ENCODE data around the gene TNIK.
A peak's percentile ranks its signal among the peaks of the same experiment; 100 is the strongest.

Gene TNIK

DNA sequence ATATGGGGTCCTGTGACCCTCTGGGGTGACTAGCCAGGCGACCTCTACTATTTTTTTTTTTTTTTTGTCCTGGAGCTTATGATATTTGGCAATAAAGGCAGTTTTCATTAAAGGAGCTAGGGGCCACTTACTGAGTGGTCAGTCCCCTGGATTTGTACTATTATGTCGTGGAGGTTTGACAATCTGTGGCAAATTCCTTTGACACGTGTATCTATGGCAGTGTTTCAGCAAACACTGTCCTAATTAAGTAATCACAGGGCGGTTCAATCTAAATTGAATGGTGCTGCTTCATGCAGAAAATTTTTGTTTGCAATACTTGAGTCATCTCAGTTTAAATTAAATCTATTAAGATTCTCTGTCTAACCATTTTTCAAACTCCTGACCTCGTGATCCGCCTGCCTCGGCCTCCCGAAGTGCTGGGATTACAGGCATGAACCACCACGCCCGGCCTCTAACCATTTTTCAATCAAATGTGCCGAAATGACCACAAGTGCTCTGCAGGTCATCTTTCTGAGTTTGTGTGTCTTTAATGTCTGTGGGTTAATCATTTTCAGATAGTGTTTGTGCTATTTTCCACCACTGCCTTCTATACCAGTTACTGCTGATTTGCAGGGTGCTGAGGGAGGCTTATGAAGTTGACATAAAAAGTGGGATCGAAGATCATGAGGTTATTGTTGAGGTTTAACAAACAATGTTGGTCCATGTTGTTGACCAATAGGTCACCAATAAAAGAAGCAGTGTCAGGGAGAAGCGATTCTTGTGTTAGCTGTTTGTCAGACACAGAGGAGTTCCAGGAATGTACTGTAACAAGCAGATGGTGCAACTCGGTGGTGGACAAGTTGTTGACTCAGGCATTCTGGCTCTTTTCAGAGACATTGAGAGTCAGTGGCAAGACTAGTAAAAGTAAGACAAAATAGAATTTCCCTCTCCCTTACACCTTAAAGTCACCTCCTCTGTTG lies 415.1 kb downstream of the TNIK start:
- DNase-seq (ENCODE audit: low read depth in 2 of 2) = no peak

- DNase-seq (ENCODE audit: low read depth in 2 of 2) = no peak
These were observed 415.8 kb downstream of the TNIK start for GRCh38 chr3:171044384-171044783.

DNA sequence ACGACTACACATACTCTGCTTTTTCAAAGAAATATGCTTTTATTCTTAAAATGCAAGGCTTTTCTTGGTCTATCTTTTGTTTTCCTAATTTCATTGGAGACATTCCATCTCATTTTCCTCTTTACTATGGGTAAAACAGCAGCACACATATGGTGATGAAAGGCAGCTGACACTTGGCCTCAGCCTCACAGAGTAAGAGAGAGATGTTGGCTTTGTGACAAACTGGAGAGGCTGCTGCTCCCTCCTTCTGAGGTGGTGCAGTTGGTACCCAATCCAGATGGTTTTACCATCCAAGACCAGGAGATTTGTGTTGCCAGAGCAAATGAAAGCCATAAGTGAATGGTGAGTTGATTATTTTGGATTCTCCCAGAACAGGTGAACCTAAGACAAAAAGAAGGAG lies 420.5 kb downstream of the TNIK start:
- DNase-seq (ENCODE audit: low read depth in 2 of 2) = no peak

GRCh38 chr3:171038342-171038741 lies 421.9 kb downstream of the TNIK start:
- DNase-seq (ENCODE audit: low read depth in 2 of 2) = no peak

- DNase-seq (ENCODE audit: low read depth in 2 of 2) = no peak
These were observed 431.4 kb downstream of the TNIK start for GRCh38 chr3:171028779-171029232.

DNA sequence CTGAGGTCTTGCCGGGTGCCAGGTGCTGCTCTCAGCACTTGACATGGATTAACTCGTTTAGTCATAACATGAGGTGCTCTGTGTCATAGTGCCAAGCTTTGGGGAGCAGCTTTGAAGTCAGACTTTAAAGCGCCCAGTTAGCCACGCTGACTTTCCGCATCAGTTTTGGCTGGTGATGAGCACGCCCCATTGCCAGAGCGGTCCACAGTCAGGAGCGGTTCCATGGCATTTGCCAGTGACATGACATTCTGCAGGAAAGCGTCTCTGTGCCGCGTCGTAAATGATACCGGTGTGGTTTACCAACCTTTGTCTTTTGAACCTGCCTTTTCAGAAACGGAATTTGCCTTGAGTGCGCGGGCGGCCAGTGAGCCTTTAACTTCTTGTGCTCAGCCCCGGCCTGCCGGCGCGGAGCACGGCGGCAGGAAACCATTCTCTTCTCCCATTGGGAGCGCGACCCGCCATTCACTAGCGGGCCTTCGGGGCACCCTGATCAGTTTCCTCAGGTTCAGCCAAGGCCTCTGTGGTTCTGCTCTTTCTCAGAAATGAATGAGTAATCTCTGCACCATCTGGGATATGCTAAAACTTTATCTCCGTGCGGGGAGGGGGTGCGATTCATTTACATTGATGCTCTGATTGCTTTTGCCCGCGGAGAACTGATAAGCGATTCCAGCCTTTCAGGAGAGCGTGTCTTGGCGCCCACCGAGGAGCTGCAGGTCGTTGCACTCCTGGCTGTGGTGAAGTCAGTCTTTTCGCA lies 432.0 kb downstream of the TNIK start:
- peak; percentile 0 to 3 for DNase-seq (ENCODE audit: low read depth in 2 of 2)

DNA sequence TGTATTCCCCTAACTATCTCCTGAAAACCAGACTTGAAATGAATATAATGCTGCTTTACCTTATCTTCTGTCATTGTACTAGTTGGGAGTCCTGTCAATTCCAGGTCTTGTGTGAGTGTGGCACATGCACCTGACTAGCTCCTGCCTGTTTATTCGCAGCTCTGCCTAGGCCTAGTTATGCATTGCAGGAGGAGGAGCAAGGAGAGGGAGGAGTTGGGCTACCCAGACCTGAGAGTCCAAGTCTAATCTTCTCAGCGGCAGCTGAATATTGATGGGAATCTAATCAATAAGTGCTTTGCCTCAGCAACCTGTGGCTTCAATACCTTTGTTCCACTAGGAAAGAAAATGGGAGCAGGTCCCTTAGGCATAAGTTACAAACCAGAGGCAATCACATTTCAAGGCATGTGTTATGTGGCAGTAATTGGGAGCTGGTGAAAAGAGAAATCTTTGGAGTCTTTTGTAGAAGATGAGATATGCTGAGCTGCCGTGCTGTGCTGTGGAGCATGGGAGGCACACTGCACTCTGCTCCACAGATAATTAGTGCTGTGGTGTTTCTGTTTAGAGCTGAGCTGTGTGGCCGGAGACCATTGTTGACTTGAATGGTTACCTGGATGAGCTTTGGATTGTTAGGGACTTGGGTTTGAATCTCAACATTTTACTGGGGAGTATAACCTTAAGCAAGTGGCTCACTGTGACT lies 433.5 kb downstream of the TNIK start, which contains the start of gene SLC2A2:
Gene SLC2A2, minus strand, starts transcription at position 124 of the 697 bp plus-strand sequence. Its CDS starts 50 bp downstream, at position 74.
- no peak for DNase-seq (ENCODE audit: low read depth in 2 of 2)

DNA sequence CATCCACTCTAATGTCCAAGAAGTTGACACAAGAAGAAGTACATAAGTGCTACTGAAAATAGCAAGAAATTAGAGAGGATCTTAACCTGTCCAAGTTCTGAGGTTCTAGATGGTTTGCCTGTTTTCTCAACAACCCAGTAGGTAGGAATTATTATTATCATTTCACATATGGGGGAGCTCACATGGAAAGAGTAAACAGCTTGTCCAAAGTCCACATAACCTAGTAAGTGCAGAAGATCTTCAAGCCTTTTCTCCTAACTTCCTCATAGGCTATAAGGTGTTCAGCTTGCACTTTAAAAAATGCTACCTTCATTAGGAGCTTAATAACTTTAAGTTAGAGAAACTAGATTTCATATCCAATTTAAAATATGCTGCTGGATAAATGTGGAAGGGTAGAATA lies 436.6 kb downstream of the TNIK start:
- DNase-seq (ENCODE audit: low read depth in 2 of 2) = no peak

GRCh38 chr3:171021377-171021776 lies 438.8 kb downstream of the TNIK start:
- no peak for DNase-seq (ENCODE audit: low read depth in 2 of 2)

DNA sequence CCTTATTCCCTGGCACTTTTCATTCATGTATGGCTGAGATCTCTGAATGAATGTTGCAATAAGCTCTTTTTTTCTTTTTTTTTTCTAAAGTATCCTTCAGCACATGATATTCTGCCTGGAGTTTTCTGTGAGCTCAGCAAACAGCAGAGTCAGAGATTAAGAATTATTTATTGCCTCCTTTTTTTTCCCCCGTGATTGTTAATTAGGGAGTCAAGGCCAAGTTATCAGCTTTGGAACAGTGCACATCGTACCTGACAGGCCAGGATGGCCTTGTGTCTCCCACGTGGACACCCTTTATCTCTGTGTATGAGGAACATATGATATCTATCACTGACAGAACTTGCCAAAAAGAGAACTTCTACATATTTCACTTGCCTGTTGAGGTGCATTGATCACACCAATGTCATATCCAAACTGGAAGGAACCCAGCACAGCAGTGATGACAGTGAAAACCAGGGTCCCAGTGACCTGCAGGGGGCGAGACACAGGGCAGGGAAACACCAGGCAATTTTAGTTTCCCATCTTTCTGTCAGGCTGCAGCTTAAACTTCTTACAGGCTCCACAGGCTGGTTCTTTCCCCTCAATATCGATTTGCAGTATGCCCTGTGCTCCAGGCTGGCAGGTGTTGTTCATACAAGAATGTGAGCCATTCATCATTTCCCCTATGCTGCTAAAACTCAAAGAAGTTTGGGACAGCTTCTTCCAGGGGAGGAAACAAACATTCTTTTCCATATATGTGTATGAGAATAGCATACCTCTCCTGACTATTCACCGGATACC lies 441.9 kb downstream of the TNIK start:
- no peak for DNase-seq (ENCODE audit: low read depth in 2 of 2)

DNA sequence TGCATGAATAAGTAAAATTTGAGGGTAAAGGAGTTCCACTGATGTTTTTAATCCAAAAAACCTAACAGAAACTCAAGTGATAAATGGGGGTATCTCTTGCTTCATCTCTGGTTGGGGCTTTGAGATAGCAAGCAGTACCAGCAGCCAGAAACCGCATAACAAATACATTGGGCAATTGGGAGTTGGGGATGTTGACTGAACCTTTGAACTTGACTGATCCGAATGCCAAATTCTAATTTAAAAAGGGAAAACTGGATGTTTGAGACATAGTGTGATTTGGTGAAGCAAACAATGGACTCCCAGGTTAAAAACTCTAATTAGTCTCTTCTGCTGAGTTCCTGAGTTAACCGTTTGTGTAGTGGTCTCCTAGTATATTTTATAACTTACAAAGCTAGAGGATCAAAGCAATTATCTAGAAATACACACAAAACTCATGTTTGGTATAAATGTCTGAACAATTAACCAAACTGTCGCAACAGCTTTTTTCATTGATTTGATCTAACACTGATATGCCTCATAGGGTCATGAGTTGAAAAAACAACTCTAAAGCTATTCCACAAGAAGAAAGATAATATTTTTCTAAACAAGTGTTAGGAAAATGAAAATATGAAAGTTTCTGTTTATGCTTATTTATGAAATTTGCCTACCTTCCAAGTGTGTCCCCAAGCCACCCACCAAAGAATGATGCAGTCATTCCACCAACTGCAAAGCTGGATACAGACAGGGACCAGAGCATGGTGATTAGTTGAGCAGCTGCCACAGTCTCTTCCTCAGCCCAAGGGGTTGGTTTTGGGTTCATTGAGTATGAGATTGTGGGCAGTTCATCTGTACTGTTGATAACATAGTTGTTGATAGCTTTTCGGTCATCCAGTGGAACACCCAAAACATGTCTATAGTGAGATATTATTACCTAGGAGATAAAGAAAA lies 446.1 kb downstream of the TNIK start:
- no peak for DNase-seq (ENCODE audit: low read depth in 2 of 2)

DNA sequence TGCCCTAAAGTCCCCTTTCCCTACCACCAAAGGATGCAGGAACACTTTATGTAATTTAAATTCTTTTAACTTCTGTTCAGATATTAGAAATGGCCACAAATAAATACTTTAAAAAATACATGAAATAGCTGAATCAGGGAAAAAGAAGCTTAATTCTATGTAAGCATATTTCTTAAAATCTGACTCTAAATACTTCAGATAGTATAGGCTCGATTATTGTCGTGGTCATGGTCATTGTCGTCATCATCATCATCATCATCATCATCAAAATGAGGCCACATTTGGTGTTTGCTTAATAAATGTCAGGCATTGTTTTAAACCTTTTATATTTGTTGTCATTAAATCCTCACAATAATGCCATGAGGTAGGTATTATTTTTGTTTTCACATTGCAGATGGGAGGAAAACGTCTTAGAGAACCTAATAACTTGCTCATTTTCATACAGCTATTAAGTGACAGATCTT lies 448.3 kb downstream of the TNIK start:
- no peak for DNase-seq (ENCODE audit: low read depth in 2 of 2)

Measured in stimulated activated CD4-positive, alpha-beta T cell treated with anti-CD3 and anti-CD28 coated beads, Interleukin-1b, Interleukin-23, amount 100 ng/mL, for 4 hours (primary cell).